ENCODE results near the gene DYNC1H1.

DNA sequence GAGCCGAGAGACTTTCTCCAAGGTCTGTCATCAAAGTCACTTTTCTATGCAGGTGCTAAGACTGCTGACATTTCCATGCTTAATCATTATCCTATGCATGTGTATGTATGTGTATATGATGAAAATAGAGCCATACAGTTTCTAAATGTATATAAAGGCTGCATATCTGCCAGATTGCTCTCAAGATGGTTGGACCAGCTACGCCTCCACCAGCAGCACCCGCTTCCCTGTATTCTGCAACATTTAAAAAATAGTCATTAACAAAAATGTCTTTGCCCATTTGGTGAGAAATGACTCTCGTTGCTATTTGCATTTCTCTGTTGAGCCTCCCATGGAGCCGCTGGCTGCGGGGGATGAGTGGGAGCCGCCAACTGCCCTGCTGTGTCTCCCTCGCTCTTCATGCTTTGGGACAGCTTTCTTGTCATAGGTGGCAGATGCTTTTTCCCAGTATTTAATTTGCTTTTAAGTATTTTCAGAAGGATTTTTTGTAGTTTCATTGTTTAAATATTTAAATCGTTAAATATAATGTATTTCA, 54.7 kb downstream of the DYNC1H1 start:
- TF ChIP-seq ZNF558 (CRISPR knock-in tag; IDR thresholded peaks at IDR 0.05; ENCODE audit: borderline replicate concordance), result no peak
- no peak for TF ChIP-seq SMC3 (IDR thresholded peaks at IDR 0.05; ENCODE audit: low read length)
- no peak for TF ChIP-seq KMT2A (CRISPR knock-in tag; IDR thresholded peaks at IDR 0.05)
